HG03196 (cell line): ENCODE measurements around the gene EDEM2.
A peak's percentile ranks its signal among the peaks of the same experiment; 100 is the strongest.
"Not testable (repeated sequence)": the region's sequence is repeated elsewhere in the genome, so short reads cannot be mapped to it uniquely, and the experiment has no call there.

ENCODE experiments used
- ATAC-seq: cut with Tn5 transposase; IDR thresholded peaks from one replicate; pipeline ENCODE4 v1.9.1; 2021; ENCODE audit not compliant: unreplicated experiment

The EDEM2 gene

GRCh38 chr20:35131934-35132333 is 15.2 kb downstream of the EDEM2 start:
- ATAC-seq: no peak

- ATAC-seq: no peak
Measured at GRCh38 chr20:35129647-35130069, 17.5 kb downstream of the EDEM2 start.

- ATAC-seq: no peak
Measured at GRCh38 chr20:35125753-35126152, 21.4 kb downstream of the EDEM2 start.

GRCh38 chr20:35122756-35123405 is 24.3 kb downstream of the EDEM2 start:
- no peak for ATAC-seq

- ATAC-seq: no peak
Measured at GRCh38 chr20:35121186-35121585, 25.9 kb downstream of the EDEM2 start.

- ATAC-seq: no peak
Measured at GRCh38 chr20:35120012-35120701, 27.0 kb downstream of the EDEM2 start.

- ATAC-seq: no peak
Measured at GRCh38 chr20:35117629-35118028, 29.5 kb downstream of the EDEM2 start.

GRCh38 chr20:35117196-35117595 is 29.9 kb downstream of the EDEM2 start:
- no peak for ATAC-seq

- no peak for ATAC-seq
Measured at GRCh38 chr20:35116258-35116657, 30.9 kb downstream of the EDEM2 start.

GRCh38 chr20:35115606-35116005 is 31.5 kb downstream of the EDEM2 start:
- ATAC-seq: no peak

- ATAC-seq: not testable (repeated sequence)
Measured at GRCh38 chr20:35112276-35112675, 34.9 kb downstream of the EDEM2 start.

- no peak for ATAC-seq
Measured at GRCh38 chr20:35111141-35111888, 35.8 kb downstream of the EDEM2 start.

GRCh38 chr20:35108921-35109320 is 38.2 kb downstream of the EDEM2 start:
- ATAC-seq: no peak

- no peak for ATAC-seq
Measured at GRCh38 chr20:35106827-35107380, 40.2 kb downstream of the EDEM2 start.

- ATAC-seq: no peak
Measured at GRCh38 chr20:35104685-35105295, 42.3 kb downstream of the EDEM2 start.

- ATAC-seq: no peak
Measured at GRCh38 chr20:35101620-35102019, 45.5 kb downstream of the EDEM2 start.

- ATAC-seq: no peak
Measured at GRCh38 chr20:35093267-35093884, 53.8 kb downstream of the EDEM2 start.

GRCh38 chr20:35092524-35093266 is 54.4 kb downstream of the EDEM2 start, which contains the start of gene TRPC4AP:
TRPC4AP (minus strand) TSS chr20:35092807; CDS start chr20:35092781, 26 bp downstream.
- ATAC-seq: peak; percentile 92

GRCh38 chr20:35091816-35092523 is 55.2 kb downstream of the EDEM2 start:
- peak; percentile 15 for ATAC-seq
